H54 (cell line): ENCODE results near the gene SHISA8.
"Not testable (repeated sequence)": the region's sequence is repeated elsewhere in the genome, so short reads cannot be mapped to it uniquely, and the experiment has no call there.

Source experiments
- DNase-seq: peaks from one replicate; pipeline ENCODE4 v3.0.0; 2011; ENCODE audit warnings: low spot score, mixed read lengths; ENCODE audit not compliant: insufficient read length
- FAIRE-seq: peaks from 3 replicates; lab custom pipeline; 2011; peaks lifted over from hg19 to GRCh38; lab: Jason Lieb, UNC
- POLR2A ChIP-seq: IDR thresholded peaks from 2 replicates; pipeline ENCODE4 v1.6.1; 2011; ENCODE audit warnings: low read depth, mild to moderate bottlenecking, low read length

SHISA8 gene

DNA sequence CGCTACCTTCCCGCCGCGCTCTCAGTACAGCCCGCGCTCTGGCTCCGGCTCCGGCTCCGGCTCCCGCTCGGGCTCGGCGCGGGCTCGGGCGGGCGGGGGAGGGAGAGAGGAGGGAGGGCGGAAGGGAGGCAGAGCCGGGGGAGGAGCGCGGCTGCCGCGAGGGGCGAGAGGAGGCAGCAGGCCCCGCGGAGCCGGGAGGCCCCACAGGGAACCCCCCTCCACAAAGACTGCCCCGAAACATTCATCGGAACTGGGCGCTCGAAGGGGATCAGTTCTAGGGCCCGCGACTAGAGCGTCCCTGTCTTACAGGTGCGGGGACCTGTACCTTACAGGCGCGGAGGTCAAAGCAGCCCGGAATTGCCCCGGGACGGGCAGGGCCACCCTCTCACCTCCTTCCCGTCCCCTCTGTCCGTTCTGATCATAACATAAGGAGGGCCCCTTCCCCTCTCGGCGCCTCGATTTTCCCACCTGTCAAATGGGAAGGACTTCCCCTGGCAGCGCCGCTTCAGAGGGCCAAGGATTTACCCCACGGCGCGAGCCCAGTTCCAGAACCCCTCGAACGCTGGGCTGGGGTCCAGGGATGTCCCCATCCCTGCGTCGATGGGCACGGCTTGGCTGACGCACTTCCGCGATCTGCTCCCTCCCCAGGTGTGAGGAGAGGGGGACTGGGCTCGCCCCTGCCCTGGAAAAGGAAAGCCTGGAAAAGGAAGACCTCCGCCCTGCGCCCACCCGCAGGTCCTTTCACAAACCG, at the start of gene SHISA8:
SHISA8 (minus strand) TSS at position 40 of the 751 bp plus-strand sequence. CDS start 407 bp downstream, outside the sequence.
- DNase-seq, result no peak

DNA sequence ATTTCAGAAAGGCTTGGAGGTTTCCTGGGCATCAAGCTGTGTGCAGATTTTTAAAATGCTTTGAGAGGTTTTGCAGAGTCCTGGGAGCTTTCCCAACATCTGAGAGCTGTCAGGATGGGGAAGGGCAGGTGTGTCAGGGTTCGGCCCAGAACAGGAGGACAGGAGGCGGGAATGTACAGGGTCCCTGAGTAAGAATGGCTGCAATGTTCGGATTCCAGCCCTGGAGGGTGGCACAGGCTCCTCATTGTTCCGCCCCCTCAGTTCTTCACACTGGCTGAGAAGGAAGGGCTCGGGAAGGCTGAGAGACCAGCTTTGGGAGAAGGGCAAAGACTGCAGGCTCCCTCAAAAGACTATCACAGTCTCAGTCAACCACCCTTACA, 49.2 kb upstream of the SHISA8 start:
- FAIRE-seq (no peak), DNase-seq (no peak)
- TF ChIP-seq POLR2A, result no peak

More for the DNA sequence above, at the start of gene SHISA8:
- FAIRE-seq, result no peak
- no peak for TF ChIP-seq POLR2A

DNA sequence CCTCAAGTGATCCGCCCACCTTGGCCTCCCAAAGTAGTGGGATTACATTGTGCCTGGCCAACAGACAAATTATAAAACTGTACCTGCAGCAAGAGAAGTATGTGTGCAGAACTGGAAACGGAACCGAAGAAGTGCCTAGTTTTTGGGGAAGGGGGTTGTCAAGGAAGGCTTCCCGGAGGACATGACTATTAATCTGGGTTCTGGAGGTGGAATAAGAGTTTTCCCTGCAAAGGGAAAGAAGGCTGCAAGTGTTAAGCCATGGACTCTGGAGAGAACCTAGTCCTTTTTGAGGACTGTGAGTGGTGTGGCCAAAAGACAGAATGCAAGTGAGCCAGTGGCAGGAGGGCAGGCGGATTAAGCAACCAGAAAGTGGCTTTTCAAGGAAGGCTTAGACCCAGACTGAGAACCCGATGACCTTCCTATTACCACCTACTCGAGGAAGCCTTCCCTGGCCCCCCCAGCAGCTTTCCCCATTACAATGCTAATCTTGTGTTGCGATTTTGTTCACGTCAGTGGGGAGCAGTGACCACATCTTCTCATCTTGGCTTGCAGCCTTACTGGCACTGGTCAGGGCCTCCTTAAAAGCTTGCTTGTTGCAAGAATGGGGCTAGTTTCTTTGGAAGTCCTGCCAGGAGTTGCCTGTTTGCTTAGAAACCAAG, 48.7 kb upstream of the SHISA8 start:
- FAIRE-seq (no peak), DNase-seq (no peak)
- TF ChIP-seq POLR2A, result no peak

DNA sequence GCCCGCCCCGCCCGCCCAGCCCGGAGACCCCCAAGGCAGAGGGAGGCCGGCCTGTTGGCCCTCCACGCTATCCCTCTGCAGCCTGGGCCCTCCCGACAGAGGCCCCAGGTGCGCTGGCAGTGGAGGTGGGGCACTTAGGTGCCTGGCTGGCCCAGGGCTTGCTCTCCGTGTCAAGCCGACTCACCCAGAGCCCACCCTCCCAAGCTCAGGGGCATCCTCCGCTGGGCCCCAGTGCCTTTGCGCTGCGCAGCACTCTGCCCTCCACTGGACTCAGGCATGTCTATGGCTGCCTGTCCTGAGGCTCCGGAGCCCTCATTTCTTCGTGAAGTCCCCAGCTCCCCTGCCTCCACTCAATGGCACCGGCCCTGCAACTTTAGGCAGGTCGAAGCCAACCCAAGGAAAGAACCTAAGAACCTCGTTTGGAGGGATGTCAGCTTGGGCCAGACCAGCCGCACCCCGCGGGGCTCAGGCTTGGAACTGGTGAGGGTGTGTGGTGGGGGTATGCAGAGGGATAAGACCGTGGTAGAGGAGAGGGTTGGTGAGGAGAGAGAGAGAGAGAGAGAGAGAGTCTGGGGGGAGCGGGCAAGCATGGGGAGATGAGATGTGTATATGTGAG, 43.2 kb upstream of the SHISA8 start:
- no peak for TF ChIP-seq POLR2A
- no peak for FAIRE-seq
- DNase-seq, result no peak

DNA sequence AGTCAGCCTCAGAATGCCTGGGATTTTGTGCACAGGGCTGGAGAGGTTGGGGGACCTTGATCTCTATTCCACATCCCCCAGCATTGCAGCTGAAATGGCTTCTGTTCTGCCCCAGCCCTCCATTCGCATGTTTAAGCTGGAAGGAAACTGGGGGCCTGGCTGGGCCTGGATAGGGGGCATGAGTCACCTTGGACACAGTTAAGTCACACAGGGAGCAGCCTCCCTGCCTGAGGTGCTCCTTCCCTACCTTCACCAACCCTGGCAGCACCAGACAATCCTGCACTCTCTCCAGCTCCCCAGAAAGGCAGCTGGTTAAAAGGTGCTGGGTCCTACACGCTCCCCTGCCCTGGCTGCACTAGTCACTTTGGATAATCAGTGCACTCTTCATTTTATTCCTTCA, 37.8 kb upstream of the SHISA8 start:
- no peak for DNase-seq
- FAIRE-seq, result no peak
- TF ChIP-seq POLR2A, result no peak

DNA sequence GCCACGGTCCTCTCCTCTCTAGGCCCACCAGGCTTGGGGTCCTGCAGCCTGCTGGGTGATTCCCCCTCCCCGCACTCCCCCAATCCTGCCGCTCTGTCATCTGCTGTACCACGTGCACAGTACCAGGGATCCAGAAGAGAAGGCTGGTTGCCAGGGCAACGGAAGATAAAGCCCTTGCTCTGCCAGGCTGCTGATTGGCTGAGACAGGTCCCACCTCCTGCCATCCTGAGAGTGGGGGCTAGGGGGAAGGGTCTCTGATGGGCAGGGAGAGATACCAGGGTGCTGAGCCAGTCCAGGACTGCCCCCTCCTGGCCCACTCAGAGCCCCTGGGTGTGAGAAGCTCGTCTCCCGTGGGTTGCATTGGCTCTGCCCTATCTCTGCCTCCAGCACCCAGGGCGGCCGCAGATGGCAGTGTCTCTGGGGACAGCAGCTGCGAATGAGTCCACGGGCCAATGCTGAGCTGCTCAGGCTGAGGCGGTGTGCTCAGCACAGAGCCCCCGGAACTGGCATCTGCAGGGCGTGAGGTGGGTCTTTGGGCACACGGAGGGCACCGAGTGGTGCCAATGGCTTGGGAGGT, 37.1 kb upstream of the SHISA8 start, which contains the start of gene SMIM45:
SMIM45 (plus strand) TSS at position 253 of the 577 bp plus-strand sequence.
- no peak for TF ChIP-seq POLR2A
- no peak for FAIRE-seq
- no peak for DNase-seq

DNA sequence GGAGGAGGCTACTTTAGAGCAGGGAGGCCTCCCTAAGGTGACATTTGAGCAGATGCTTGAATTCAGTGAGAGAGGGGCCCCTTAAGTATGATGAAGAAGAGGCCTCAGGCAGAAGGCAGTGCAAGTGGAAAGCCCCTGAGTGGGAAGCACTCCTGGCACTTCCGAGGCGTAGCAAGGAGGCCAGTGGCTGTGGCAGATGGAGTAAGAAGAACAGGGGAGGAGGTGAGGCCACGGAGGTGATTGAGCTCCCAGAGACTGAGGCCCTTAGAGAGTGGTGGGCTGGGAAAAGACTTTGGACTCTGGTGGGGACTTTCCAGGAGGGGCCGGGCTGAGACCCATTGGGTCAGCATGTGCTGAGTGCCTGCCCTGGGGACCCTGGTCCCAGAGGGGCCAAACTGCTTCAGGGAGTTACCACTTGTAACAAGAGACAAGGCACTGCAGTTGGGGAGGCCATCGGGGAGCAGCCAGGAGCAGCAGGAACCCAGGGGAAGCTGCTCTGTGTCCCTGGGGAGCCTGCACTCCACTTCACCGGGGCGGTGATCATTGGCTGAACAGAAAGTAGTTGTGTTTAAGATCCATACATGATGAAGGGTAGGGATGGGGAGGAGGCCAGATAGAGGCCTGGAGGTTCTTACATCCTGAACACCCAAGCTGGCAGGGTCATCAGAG, 34.6 kb upstream of the SHISA8 start:
- no peak for FAIRE-seq
- TF ChIP-seq POLR2A, result no peak
- DNase-seq, result no peak

DNA sequence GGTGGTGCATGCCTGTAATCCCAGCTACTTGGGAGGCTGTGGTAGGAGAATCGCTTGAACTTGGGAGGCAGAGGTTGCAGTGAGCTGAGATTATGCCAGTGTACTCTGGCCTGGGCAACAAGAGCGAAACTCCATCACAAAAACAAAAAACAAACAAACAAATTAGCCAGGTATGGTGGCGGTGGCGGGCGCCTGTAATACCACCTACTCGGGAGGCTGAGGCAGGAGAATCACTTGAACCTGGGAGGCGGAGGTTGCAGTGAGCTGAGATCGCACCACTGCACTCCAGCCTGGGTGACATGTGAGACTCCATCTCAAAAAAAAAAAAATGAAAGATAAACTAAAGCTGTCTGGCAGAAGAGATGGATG, 34.0 kb upstream of the SHISA8 start:
- not testable (repeated sequence) for DNase-seq, FAIRE-seq

DNA sequence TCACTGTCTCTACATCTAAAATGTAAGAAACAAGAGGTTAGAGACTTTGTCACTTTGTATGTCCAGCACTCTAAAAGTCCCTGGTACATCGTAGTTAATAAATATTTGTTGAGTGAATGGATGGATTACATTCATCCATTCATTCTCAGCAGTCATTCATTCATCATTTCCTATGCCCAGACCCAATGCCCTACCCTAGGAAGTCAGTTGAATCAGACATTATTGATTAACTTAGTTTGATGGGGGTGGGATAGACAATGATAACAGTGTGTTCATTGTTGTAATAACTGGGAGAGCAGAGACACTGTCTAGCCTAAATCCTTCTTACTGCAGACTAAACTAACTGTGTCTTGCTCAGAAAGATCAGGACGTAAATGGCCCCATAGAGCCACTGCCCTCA, 33.3 kb upstream of the SHISA8 start:
- DNase-seq (no peak), FAIRE-seq (no peak)
- TF ChIP-seq POLR2A, result no peak

DNA sequence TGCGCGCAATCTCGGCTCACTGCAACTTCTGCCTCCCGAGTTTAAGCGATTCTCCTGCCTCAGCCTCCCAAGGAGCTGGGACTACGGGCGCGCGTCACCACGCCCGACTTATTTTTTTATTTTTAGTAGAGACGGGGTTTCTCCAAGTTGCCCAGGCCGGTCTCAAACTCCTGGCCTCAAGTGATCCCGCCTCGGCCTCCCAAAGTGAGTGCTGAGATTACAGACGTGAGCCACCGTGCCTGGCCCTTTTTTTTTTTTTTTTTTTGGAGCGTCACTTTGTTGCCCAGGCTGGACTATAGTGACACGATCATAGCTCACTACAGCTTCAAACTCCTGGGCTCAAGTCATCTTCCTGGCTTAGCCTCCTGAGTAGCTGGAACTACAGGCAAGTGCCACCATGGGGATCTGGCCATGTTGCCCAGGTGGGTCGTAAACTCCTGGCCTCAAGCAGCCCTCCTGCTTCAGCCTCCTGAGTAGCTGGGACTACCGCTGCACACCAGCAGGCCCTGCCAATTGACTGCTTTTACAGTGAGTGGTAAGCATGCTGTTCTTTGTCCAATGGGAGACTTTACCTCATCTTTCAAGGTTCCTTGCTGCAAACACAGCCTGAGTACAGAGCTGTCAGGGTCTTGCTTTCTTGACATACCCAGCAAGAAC, 32.7 kb upstream of the SHISA8 start:
- no peak for DNase-seq
- FAIRE-seq, result no peak
- no peak for TF ChIP-seq POLR2A

DNA sequence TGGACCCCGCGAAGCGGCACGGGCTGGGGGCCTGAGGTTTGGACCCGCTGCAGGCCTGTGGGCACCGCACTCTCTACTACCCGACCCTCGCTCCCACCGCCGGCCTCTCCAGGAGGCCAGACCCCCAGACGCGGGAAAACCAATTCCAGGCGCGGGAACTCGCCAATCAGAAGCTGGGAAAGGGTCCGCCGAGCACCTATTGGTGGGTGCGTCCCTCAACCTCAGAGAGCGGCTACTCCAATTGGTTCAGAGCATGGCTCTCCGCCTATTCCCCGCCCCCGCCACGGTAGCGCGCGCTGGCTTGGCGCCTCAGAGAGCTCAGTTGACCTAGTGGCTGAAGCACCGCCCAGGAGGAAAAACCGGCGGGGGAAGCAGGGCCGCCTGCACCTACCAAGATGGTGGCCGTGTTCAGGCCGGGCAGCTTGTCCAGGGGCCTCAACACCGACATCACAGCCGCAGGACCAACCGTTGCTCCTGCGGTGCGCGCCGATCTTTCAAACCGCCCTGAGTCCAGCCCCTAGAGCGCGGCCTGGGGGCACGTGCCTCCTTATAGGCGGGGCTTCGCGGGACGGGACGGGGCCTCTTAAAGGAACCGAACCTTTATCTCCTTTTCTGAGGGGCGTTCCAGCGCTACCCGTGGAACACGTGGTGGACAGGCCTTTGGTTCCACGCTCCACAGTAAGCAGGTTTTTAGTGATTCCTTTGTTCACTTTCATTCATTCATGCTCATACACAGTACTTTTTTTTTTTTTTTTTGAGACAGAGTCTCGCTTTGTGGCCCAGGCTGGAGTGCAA, 32.0 kb upstream of the SHISA8 start, which contains the start of gene CENPM:
CENPM (minus strand) TSS at position 524 of the 795 bp plus-strand sequence; CDS start at position 448, 76 bp downstream.
- TF ChIP-seq POLR2A, result no peak; the same call in 1 of the 2 replicates
- DNase-seq (peak; percentile 70), FAIRE-seq (peak; percentile 84)

DNA sequence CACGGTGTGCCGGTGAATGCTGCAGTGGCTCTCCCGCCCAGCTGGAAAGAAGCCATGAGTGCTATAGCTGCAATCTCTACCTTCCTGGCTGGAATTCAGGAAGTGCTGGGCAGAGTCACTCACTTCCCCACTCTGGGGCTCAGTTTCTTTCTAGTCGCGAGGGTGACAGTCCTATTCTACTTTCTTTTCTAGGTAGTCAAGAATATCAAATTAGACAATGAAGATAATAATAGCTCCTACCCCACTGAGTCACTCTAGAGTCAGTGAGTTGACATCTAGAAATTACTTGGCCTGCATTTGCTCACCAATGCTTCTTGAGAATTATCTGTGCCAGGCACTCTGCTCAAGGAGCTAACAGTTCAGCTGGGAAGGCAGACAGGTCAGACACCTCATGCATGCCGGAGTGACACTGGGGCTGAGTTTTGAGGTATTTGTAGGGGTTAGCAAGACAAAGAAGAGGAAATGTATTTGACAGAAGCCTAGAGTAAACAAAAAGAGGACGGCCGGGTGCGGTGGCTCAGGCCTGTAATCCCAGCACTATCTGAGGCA, 28.9 kb upstream of the SHISA8 start:
- no peak for TF ChIP-seq POLR2A
- DNase-seq (no peak), FAIRE-seq (no peak)
